HT1080 (cell line): ENCODE data around the gene GOLGA8N. TPM values are rescaled to one million over a fixed set of nuclear protein-coding genes. Genes with fewer than 3 reads are reported as not detected.

ENCODE experiments used
- DNase-seq: peaks from one replicate; pipeline ENCODE4 v3.0.0-alpha.2; 2015; ENCODE audit warnings: low read depth
- small RNA-seq: library from RNA; depleted of rRNA; stranded (forward); fragments of <200 nt; gene quantifications from one replicate; pipeline ENCODE3, GENCODE V24; 2014
- total RNA-seq: library from RNA; depleted of rRNA; stranded (reverse); fragments of >200 nt; shearing (Covaris generic); gene quantifications from 2 replicates; pipeline ENCODE4 v1.2.3, GENCODE V29; 2014; rRNA removed

The GOLGA8N gene
- total RNA-seq, 1 experiment from 2014 or later: 0.80 TPM

GRCh38 chr15:32649342-32649741 lies 56.1 kb downstream of the GOLGA8N start:
- DNase-seq: no peak

DNA sequence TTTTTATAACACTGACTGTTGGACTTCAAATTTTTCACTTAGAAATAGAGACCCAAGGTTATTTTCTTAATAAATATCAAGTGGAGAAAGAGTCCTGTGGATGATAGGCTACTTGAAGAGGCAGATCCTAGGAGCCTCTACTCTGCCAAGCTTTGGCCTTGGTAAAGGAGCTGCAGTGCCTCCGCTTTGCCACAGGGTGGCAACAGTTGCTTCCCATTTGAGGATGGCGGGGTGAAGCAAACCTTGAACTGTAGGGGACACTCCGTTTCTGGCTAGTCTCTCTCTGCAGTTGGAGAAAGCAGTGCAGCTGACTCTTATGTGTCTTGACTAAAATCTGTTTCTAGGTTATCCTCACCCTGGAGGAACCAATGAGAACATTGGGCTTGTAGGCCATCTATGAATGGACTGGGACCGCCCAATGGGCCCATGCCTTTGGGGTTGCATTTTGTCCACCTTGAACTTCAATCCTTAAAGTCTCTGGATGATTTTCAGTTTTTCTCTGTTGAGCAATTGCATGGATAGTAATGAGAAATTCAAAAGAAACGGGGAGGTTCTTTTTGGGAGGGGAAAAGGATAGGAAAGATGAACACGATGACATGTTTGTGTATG lies 58.1 kb downstream of the GOLGA8N start:
- peak; percentile 63 for DNase-seq

- DNase-seq: no peak
Observed at GRCh38 chr15:32652178-32652577, 58.9 kb downstream of the GOLGA8N start.

GRCh38 chr15:32656091-32656490 lies 62.8 kb downstream of the GOLGA8N start:
- peak; percentile 62 for DNase-seq

- no peak for DNase-seq
Observed at GRCh38 chr15:32656496-32656895, 63.2 kb downstream of the GOLGA8N start.

Small RNA genes lying within 50 kb of the gene (small RNA-seq; reads per million reads assigned to genes)
- not detected for gene RN7SL286P

Other genes with a start within 250 kb of the GOLGA8N start
- gene GOLGA8K, start 190.2 kb upstream of the GOLGA8N start, total RNA-seq: 0.14 and 0.47 TPM in 2 replicates
- gene GOLGA8O, start 137.8 kb upstream of the GOLGA8N start, total RNA-seq: 0.10 TPM in 1 of 2 replicates, not detected in the other
- 51.2 and 52.1 TPM in 2 replicates for gene ARHGAP11A, start 22.0 kb downstream of the GOLGA8N start, total RNA-seq
- 36.1 and 46.9 TPM in 2 replicates for gene SCG5, start 48.3 kb downstream of the GOLGA8N start, total RNA-seq
- not detected in 2 replicates for gene GREM1, start 124.5 kb downstream of the GOLGA8N start, total RNA-seq